PC-9 (cell line): Measurements from ENCODE around the gene SLC44A3. TPM values are rescaled to one million over a fixed set of nuclear protein-coding genes. Genes with fewer than 3 reads are reported as not detected.
A peak's percentile ranks its signal among the peaks of the same experiment; 100 is the strongest.

Source experiments
- BruUV-seq: library from RNA; stranded (reverse); fragments of 400-500 nt; replicated peaks from 2 replicates; lab custom pipeline; 2021; lab: Mats Ljungman, UMichigan
- CTCF ChIA-PET: fragments of 300-600 bp; sonication (Branson Sonifier 250); formaldehyde crosslinking; loops from one replicate; lab custom pipeline; 2022; ENCODE audit warnings: antibody characterized with exemption; lab: Charles Lee
- POLR2A ChIA-PET: fragments of 300-600 bp; sonication (Branson Sonifier 250); formaldehyde crosslinking; loops from one replicate; lab custom pipeline; 2022; ENCODE audit warnings: antibody characterized with exemption; ENCODE audit not compliant: unreplicated experiment; lab: Charles Lee
- DNase-seq, 2 experiments: peaks; one replicate each; pipeline versions ENCODE4 v3.0.0 to v3.0.0-alpha.2; 2015 to 2022; ENCODE audit warnings: mixed read lengths in 1 of 2
- H2AFZ ChIP-seq: fragments of 200-600 bp; sonication (generic); 2 replicates; pipeline ENCODE4 v1.8.1; 2017; ENCODE audit warnings: antibody characterized with exemption
- H3F3A ChIP-seq: fragments of 200-600 bp; sonication (generic); 2 replicates; pipeline ENCODE4 v1.8.1; 2017; ENCODE audit warnings: antibody characterized with exemption, mild to moderate bottlenecking, low read depth; ENCODE audit not compliant: insufficient read depth
- H3K27ac ChIP-seq: fragments of 200-600 bp; sonication (generic); 2 replicates; pipeline ENCODE4 v1.6.1; 2016; ENCODE audit warnings: mixed run types
- H3K27me3 ChIP-seq: fragments of 200-600 bp; sonication (generic); 2 replicates; pipeline ENCODE4 v1.6.1; 2016; ENCODE audit warnings: low read depth, mixed run types; ENCODE audit not compliant: insufficient read depth
- H3K36me3 ChIP-seq: fragments of 200-600 bp; sonication (generic); 2 replicates; pipeline ENCODE4 v1.6.1; 2016; ENCODE audit warnings: low read depth, mixed run types
- H3K4me1 ChIP-seq: fragments of 200-600 bp; sonication (generic); replicated peaks from 2 replicates; pipeline ENCODE4 v1.6.1; 2016; ENCODE audit warnings: mixed run types; ENCODE audit not compliant: insufficient read depth
- H3K4me2 ChIP-seq: fragments of 200-600 bp; sonication (generic); 2 replicates; pipeline ENCODE4 v1.6.1; 2017; ENCODE audit warnings: mixed run types
- H3K4me3 ChIP-seq: fragments of 200-600 bp; sonication (generic); 2 replicates; pipeline ENCODE4 v1.6.1; 2016; ENCODE audit warnings: mixed run types
- H3K79me2 ChIP-seq: fragments of 200-600 bp; sonication (generic); 2 replicates; pipeline ENCODE4 v1.6.1; 2017; ENCODE audit warnings: low read depth, mixed run types
- H3K9me2 ChIP-seq: fragments of 200-600 bp; sonication (generic); 2 replicates; pipeline ENCODE4 v1.8.1; 2017; ENCODE audit warnings: mild to moderate bottlenecking; ENCODE audit not compliant: insufficient read depth
- H3K9me3 ChIP-seq: fragments of 200-600 bp; sonication (generic); 2 replicates; pipeline ENCODE4 v1.8.1; 2016; ENCODE audit warnings: low read depth; ENCODE audit not compliant: insufficient read depth
- H4K20me1 ChIP-seq: fragments of 200-600 bp; sonication (generic); 2 replicates; pipeline ENCODE4 v1.8.1; 2017; ENCODE audit not compliant: insufficient read depth
- CTCF ChIP-seq: fragments of 200-600 bp; sonication (generic); conservative IDR thresholded peaks from 2 replicates; pipeline ENCODE4 v1.6.1; 2017; ENCODE audit warnings: mixed run types, antibody characterized with exemption, mild to moderate bottlenecking, moderate library complexity
- EZH2 ChIP-seq: fragments of 200-600 bp; sonication (generic); IDR thresholded peaks from 2 replicates; pipeline ENCODE4 v1.8.0; 2017; ENCODE audit warnings: antibody characterized with exemption, low read depth
- intact Hi-C: fragments of 100-400 bp; cut with micrococcal nuclease; formaldehyde crosslinking; loops from one replicate; pipeline ENCODE4 v1.10.0; 2022; ENCODE audit not compliant: unreplicated experiment
- total RNA-seq: library from RNA; stranded (reverse); gene quantifications from 2 replicates; pipeline ENCODE4 v1.2.3, GENCODE V29; 2021

The SLC44A3 gene
- total RNA-seq, 1 experiment from 2014 or later = 17.5 TPM

GRCh38 chr1:94823116-94823515 lies 3.0 kb downstream of the SLC44A3 start:
- Histone ChIP-seq H3K4me2 (peak overlapping the region; percentile 78), H3F3A (peaks cover 15% of the 10 kb centered on the region), H3K4me3 (no peak overlapping the region), H3K36me3 (peaks cover 32% of the 10 kb centered on the region), H3K27me3 (no peaks in the 10 kb centered on the region), H3K4me1 (peaks cover 45% of the 10 kb centered on the region), H4K20me1 (no peaks in the 10 kb centered on the region), H2AFZ (no peak overlapping the region), H3K9me3 (no peaks in the 10 kb centered on the region), H3K9me2 (no peaks in the 10 kb centered on the region), H3K79me2 (peaks cover 52% of the 10 kb centered on the region), H3K27ac (no peak overlapping the region)
- TF ChIP-seq CTCF (no peak), EZH2 (no peak)
- POLR2A ChIA-PET = no interaction called here
- intact Hi-C loops = loop anchor here (5.0 kb wide), 1 partner anchor 409 kb away; the partner anchor contains the start of gene RWDD3
- no TSS peak for BruUV-seq
- DNase-seq = peak in 1 of 2 experiments; percentile 68
- CTCF ChIA-PET = no interaction called here

- Histone ChIP-seq H3K27me3 (no peaks in the 10 kb centered on the region), H4K20me1 (no peaks in the 10 kb centered on the region), H3K4me2 (no peak overlapping the region), H3K36me3 (peaks cover 42% of the 10 kb centered on the region), H2AFZ (no peak overlapping the region), H3K9me2 (no peaks in the 10 kb centered on the region), H3F3A (no peaks in the 10 kb centered on the region), H3K4me3 (no peak overlapping the region), H3K79me2 (peaks cover 34% of the 10 kb centered on the region), H3K9me3 (no peaks in the 10 kb centered on the region), H3K4me1 (peaks cover 30% of the 10 kb centered on the region), H3K27ac (no peak overlapping the region)
- no peak for TF ChIP-seq EZH2
- no peak for TF ChIP-seq CTCF
- no peak for DNase-seq
- ChIA-PET CTCF (no interaction called here), POLR2A (no interaction called here)
- intact Hi-C loops = no loop called here
- BruUV-seq = no TSS peak
Measured at GRCh38 chr1:94825936-94826335, 5.8 kb downstream of the SLC44A3 start.

GRCh38 chr1:94827434-94827833 lies 7.3 kb downstream of the SLC44A3 start:
- CTCF ChIA-PET = no interaction called here
- H3K4me1 ChIP-seq = peaks cover 15% of the 10 kb centered on the region
- TF ChIP-seq EZH2 = no peak
- no peak for TF ChIP-seq CTCF
- no peaks in the 10 kb centered on the region for H3K9me2 ChIP-seq
- no peak overlapping the region for H3K4me3 ChIP-seq
- H3K27ac ChIP-seq = no peak overlapping the region
- H3K36me3 ChIP-seq = peaks cover 48% of the 10 kb centered on the region
- no peaks in the 10 kb centered on the region for H3F3A ChIP-seq
- no peaks in the 10 kb centered on the region for H4K20me1 ChIP-seq
- H3K9me3 ChIP-seq = no peaks in the 10 kb centered on the region
- H3K79me2 ChIP-seq = peaks cover 19% of the 10 kb centered on the region
- intact Hi-C loops = no loop called here
- no peaks in the 10 kb centered on the region for H3K27me3 ChIP-seq
- no TSS peak for BruUV-seq
- no peak overlapping the region for H3K4me2 ChIP-seq
- DNase-seq = no peak
- POLR2A ChIA-PET = interaction anchor here (0.6 kb wide), 1 partner anchor 313 kb away, joined by 4 read pairs; no protein-coding TSS in a partner anchor
- H2AFZ ChIP-seq = no peak overlapping the region
